Trophoblast cell (in vitro differentiated cells and primary cell): ENCODE data around the gene GDPD5.

ENCODE experiments used
- DNase-seq, 2 donors: peaks; one replicate each; pipeline ENCODE4 v3.0.0-alpha.2; 2016
- H2AFZ ChIP-seq: 2 replicates; pipeline ENCODE4 v1.6.1; 2013; ENCODE audit warnings: low read length, moderate library complexity, mild to moderate bottlenecking; ENCODE audit not compliant: insufficient read depth, poor library complexity
- H2AK5ac ChIP-seq: 2 replicates; pipeline ENCODE4 v1.6.1; 2013; ENCODE audit warnings: mild to moderate bottlenecking, low read length
- H2BK120ac ChIP-seq: 2 replicates; pipeline ENCODE4 v1.6.1; 2013; ENCODE audit warnings: low read length, mild to moderate bottlenecking, moderate library complexity; ENCODE audit not compliant: insufficient read depth, poor library complexity
- H2BK12ac ChIP-seq: 2 replicates; pipeline ENCODE4 v1.6.1; 2013; ENCODE audit warnings: mild to moderate bottlenecking, low read length, moderate library complexity
- H2BK5ac ChIP-seq: 2 replicates; pipeline ENCODE4 v1.6.1; 2013; ENCODE audit warnings: low read length, low read depth, moderate library complexity, mild to moderate bottlenecking; ENCODE audit not compliant: poor library complexity
- H3K14ac ChIP-seq: 2 replicates; pipeline ENCODE4 v1.6.1; 2013; ENCODE audit warnings: mild to moderate bottlenecking, low read length
- H3K18ac ChIP-seq: 2 replicates; pipeline ENCODE4 v1.6.1; 2013; ENCODE audit warnings: mild to moderate bottlenecking, low read length
- H3K23ac ChIP-seq: 2 replicates; pipeline ENCODE4 v1.6.1; 2013; ENCODE audit warnings: low read length
- H3K27ac ChIP-seq: 2 replicates; pipeline ENCODE4 v1.5.1; 2013; ENCODE audit warnings: low read depth, mild to moderate bottlenecking, inconsistent platforms, low read length, moderate library complexity
- H3K27me3 ChIP-seq: 2 replicates; pipeline ENCODE4 v1.6.1; 2013; ENCODE audit warnings: inconsistent platforms, mild to moderate bottlenecking, low read length, moderate library complexity; ENCODE audit not compliant: insufficient read depth
- H3K36me3 ChIP-seq, 2 experiments: 1 replicate in 1 of 2; 2 replicates in 1 of 2; pipeline ENCODE4 v1.6.1; 2013; ENCODE audit warnings: low read length in 2 of 2, mild to moderate bottlenecking in 2 of 2, moderate library complexity in 1 of 2; ENCODE audit not compliant: insufficient read depth in 2 of 2, control insufficient read depth in 1 of 2
- H3K4ac ChIP-seq: 2 replicates; pipeline ENCODE4 v1.6.1; 2013; ENCODE audit warnings: low read depth, mild to moderate bottlenecking, low read length, moderate library complexity
- H3K4me1 ChIP-seq, 2 experiments: 1 replicate in 1 of 2; 2 replicates in 1 of 2; pipeline ENCODE4 v1.6.1; 2013; ENCODE audit warnings: low read length in 2 of 2, mild to moderate bottlenecking in 2 of 2, moderate library complexity in 1 of 2; ENCODE audit not compliant: insufficient read depth in 2 of 2, control insufficient read depth in 1 of 2
- H3K4me2 ChIP-seq: 2 replicates; pipeline ENCODE4 v1.6.1; 2013; ENCODE audit warnings: inconsistent platforms, mild to moderate bottlenecking, low read length, moderate library complexity
- H3K4me3 ChIP-seq: 2 replicates; pipeline ENCODE4 v1.5.1; 2013; ENCODE audit warnings: mild to moderate bottlenecking, low read depth, low read length, inconsistent platforms
- H3K79me1 ChIP-seq: one replicate; pipeline ENCODE4 v1.6.1; 2013; ENCODE audit warnings: low read length
- H3K79me2 ChIP-seq: 2 replicates; pipeline ENCODE4 v1.6.1; 2013; ENCODE audit warnings: low read length, mild to moderate bottlenecking; ENCODE audit not compliant: control insufficient read depth, insufficient read depth, poor library complexity
- H3K9ac ChIP-seq: 2 replicates; pipeline ENCODE4 v1.6.1; 2013; ENCODE audit warnings: mild to moderate bottlenecking, low read length
- H3K9me3 ChIP-seq: 2 replicates; pipeline ENCODE4 v1.6.1; 2013; ENCODE audit warnings: low read depth, mild to moderate bottlenecking, control low read depth, inconsistent platforms, low read length; ENCODE audit not compliant: insufficient read depth
- H4K12ac ChIP-seq: 2 replicates; pipeline ENCODE4 v1.6.1; 2013; ENCODE audit warnings: low read depth, mild to moderate bottlenecking, low read length, moderate library complexity
- H4K8ac ChIP-seq: 2 replicates; pipeline ENCODE4 v1.6.1; 2013; ENCODE audit warnings: low read depth, mild to moderate bottlenecking, low read length, moderate library complexity
- H4K91ac ChIP-seq: one replicate; pipeline ENCODE4 v1.6.1; 2013; ENCODE audit warnings: low read depth, mild to moderate bottlenecking, low read length, moderate library complexity
- WGBS: extraction: QIAGEN DNeasy Blood & Tissue Kit; methylation state at CpG from one replicate; pipeline ENCODE4 v1.1.7; 2013; ENCODE audit warnings: missing lambda C conversion rate; ENCODE audit not compliant: insufficient read length, insufficient coverage; ENCODE audit errors: extremely low coverage; 5-methylcytosine and 5-hydroxymethylcytosine counted together

The GDPD5 gene

DNA sequence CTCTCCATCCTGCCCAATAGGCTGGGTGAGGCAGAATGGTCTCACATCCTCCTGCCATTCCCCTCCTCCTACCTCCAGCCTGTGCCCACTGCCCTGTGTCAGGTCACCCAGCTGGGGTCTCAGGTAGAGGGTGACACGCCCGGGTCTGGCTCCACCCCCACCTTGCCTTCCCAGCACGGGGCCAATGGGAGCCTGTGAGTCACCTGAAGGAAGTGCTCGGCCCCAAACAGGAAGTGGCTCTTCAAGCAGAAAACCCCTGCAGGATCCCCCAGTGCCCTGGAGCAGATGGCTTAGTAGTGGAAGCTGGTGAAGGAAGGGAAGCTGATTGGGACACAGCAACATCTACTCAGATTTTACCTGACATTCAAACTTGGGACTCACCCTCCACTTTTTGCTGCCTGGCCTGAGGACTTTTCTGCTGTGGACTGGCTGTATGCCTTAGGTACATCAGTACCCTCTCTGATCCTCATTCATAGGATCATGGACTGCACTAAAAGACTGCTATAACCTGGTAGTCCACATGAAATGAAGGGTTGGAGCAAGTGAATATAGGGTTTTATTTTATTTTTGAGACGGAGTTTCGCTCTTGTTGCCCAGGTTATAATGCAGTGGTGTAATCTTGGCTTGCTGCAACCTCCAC, 33.4 kb downstream of the GDPD5 start:
- Histone ChIP-seq H4K8ac (peak overlapping the region; percentile 15), H3K18ac (peak overlapping the region; percentile 2), H3K4me3 (no peak overlapping the region), H3K79me1 (peaks cover 13% of the 10 kb centered on the region), H3K27me3 (no peaks in the 10 kb centered on the region), H3K14ac (no peak overlapping the region), H3K9me3 (no peaks in the 10 kb centered on the region), H2AK5ac (peak overlapping the region; percentile 3), H3K4ac (no peak overlapping the region), H3K4me1 (peaks cover 17 to 23% of the 10 kb centered on the region in 2 experiments), H3K27ac (no peak overlapping the region), H3K36me3 (no peaks in the 10 kb centered on the region), H3K4me2 (no peak overlapping the region), H4K12ac (peak overlapping the region; percentile 39), H3K9ac (no peak overlapping the region), H2BK12ac (peak overlapping the region; percentile 78), H2BK5ac (no peak overlapping the region), H3K79me2 (no peaks in the 10 kb centered on the region), H2BK120ac (no peak overlapping the region), H4K91ac (peak overlapping the region; percentile 41), H2AFZ (peak overlapping the region; percentile 50), H3K23ac (no peak overlapping the region)
- no peak for DNase-seq
- no CpG with 5 or more reads among the region's 6 CpGs for WGBS

- H3K4me2 ChIP-seq = no peak overlapping the region
Observed at GRCh38 chr11:75491465-75491864, 34.3 kb downstream of the GDPD5 start.

GRCh38 chr11:75490221-75491181, 35.2 kb downstream of the GDPD5 start:
- no peaks in the 10 kb centered on the region for H3K36me3 ChIP-seq
- peak overlapping the region; percentile 48 for H3K14ac ChIP-seq

More at GRCh38 chr11:75491465-75491864, 34.3 kb downstream of the GDPD5 start:
- no peak overlapping the region for H2BK5ac ChIP-seq
- no peak overlapping the region for H2BK120ac ChIP-seq
- no peak overlapping the region for H4K12ac ChIP-seq
- no peaks in the 10 kb centered on the region for H3K79me2 ChIP-seq
- H4K8ac ChIP-seq = no peak overlapping the region
- no peak for DNase-seq
- peaks cover 13% of the 10 kb centered on the region for H3K79me1 ChIP-seq
- peaks cover 17 to 23% of the 10 kb centered on the region in 2 experiments for H3K4me1 ChIP-seq
- no peak overlapping the region for H2BK12ac ChIP-seq
- no CpG with 5 or more reads among the region's 2 CpGs for WGBS
- no peak overlapping the region for H3K4ac ChIP-seq
- no peak overlapping the region for H2AFZ ChIP-seq
- H3K9ac ChIP-seq = no peak overlapping the region
- no peak overlapping the region for H3K4me3 ChIP-seq
- H2AK5ac ChIP-seq = no peak overlapping the region
- no peaks in the 10 kb centered on the region for H3K9me3 ChIP-seq
- H3K27ac ChIP-seq = no peak overlapping the region
- no peaks in the 10 kb centered on the region for H3K36me3 ChIP-seq
- H3K14ac ChIP-seq = no peak overlapping the region
- no peak overlapping the region for H3K18ac ChIP-seq
- H3K23ac ChIP-seq = no peak overlapping the region
- no peaks in the 10 kb centered on the region for H3K27me3 ChIP-seq
- peak overlapping the region; percentile 41 for H4K91ac ChIP-seq

DNA sequence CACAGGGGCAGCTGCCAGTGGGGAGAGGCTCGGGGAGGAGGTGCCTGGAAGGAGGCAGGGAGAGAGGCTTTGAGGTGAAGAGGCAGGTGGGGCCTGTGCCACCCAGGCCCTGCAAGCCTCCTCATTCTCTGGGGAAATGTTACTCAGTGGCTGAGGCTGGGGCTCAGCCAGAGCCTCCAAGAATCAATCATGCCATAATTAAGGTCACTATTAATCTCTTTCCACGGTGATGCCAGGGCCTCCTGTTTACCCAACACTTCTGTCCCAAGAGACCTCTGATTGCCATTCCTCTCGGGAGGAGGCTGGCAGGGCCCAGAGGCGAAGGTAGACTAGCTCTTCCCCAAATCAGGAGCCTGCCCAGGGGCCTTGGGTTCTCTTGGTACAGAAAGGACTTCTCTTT, 38.4 kb downstream of the GDPD5 start:
- H2AFZ ChIP-seq = no peak overlapping the region
- H2BK5ac ChIP-seq = no peak overlapping the region
- no peak overlapping the region for H3K23ac ChIP-seq
- H4K12ac ChIP-seq = no peak overlapping the region
- no peaks in the 10 kb centered on the region for H3K9me3 ChIP-seq
- H3K9ac ChIP-seq = no peak overlapping the region
- DNase-seq = no peak
- no peak overlapping the region for H4K91ac ChIP-seq
- H3K4me2 ChIP-seq = no peak overlapping the region
- no peak overlapping the region for H3K18ac ChIP-seq
- no peak overlapping the region for H3K4ac ChIP-seq
- no peak overlapping the region for H3K27ac ChIP-seq
- H3K27me3 ChIP-seq = no peaks in the 10 kb centered on the region
- no peaks in the 10 kb centered on the region for H3K36me3 ChIP-seq
- H2AK5ac ChIP-seq = no peak overlapping the region
- no peak overlapping the region for H3K4me3 ChIP-seq
- peaks cover 16 to 20% of the 10 kb centered on the region in 2 experiments for H3K4me1 ChIP-seq
- no peak overlapping the region for H2BK12ac ChIP-seq
- peaks cover 12% of the 10 kb centered on the region for H3K79me1 ChIP-seq
- no peak overlapping the region for H4K8ac ChIP-seq
- no peak overlapping the region for H3K14ac ChIP-seq
- no peaks in the 10 kb centered on the region for H3K79me2 ChIP-seq
- no peak overlapping the region for H2BK120ac ChIP-seq
- no CpG with 5 or more reads among the region's 4 CpGs for WGBS

More at GRCh38 chr11:75490221-75491181, 35.2 kb downstream of the GDPD5 start:
- Histone ChIP-seq H2BK5ac (peak overlapping the region; percentile 31), H2BK12ac (peak overlapping the region; percentile 93), H4K91ac (peak overlapping the region; percentile 63), H3K23ac (no peak overlapping the region), H3K79me1 (peaks cover 13% of the 10 kb centered on the region), H3K27ac (no peak overlapping the region), H3K9ac (no peak overlapping the region), H2AK5ac (peak overlapping the region; percentile 90), H3K4me3 (peak overlapping the region; percentile 27), H3K18ac (peak overlapping the region; percentile 23), H4K8ac (peak overlapping the region; percentile 25), H3K4ac (peak overlapping the region; percentile 24), H2BK120ac (peak overlapping the region; percentile 2), H3K4me2 (peak overlapping the region; percentile 21), H3K79me2 (no peaks in the 10 kb centered on the region), H3K27me3 (no peaks in the 10 kb centered on the region), H4K12ac (no peak overlapping the region), H2AFZ (peak overlapping the region; percentile 37), H3K9me3 (no peaks in the 10 kb centered on the region), H3K4me1 (peaks cover 17 to 23% of the 10 kb centered on the region in 2 experiments)
- no CpG with 5 or more reads among the region's 13 CpGs for WGBS
- DNase-seq = peak in 1 of 2 donors; percentile 6
